ENCODE measurements around the gene NBDY. TPM values are rescaled to one million over a fixed set of nuclear protein-coding genes. Genes with fewer than 3 reads are reported as not detected.
"Not testable (repeated sequence)": the region's sequence is repeated elsewhere in the genome, so short reads cannot be mapped to it uniquely, and the experiment has no call there.

The NBDY gene
- total RNA-seq (10 to 100 TPM; 11.8 to 43.2 TPM), polyA plus RNA-seq (10 to 100 TPM; 20.8 to 24.5 TPM)
- long read RNA-seq, donor 1, transcript NBDY-201 (3 exons, 1,529 nt): major isoform, 70 of 73 reads
- long read RNA-seq, donor 1, partial matches to known transcripts: 0 of 73 reads
- long read RNA-seq, donor 1, other reads (novel, unspliced or antisense): 0 of 73 reads
- long read RNA-seq, donor 2, transcript NBDY-201 (3 exons, 1,529 nt): major isoform, 28 of 28 reads
- long read RNA-seq, donor 2, partial matches to known transcripts: 0 of 28 reads
- long read RNA-seq, donor 2, other reads (novel, unspliced or antisense): 0 of 28 reads
- long read RNA-seq, donor 3, transcript NBDY-201 (3 exons, 1,529 nt): major isoform, 41 of 46 reads
- long read RNA-seq, donor 3, partial matches to known transcripts: 5 of 46 reads
- long read RNA-seq, donor 3, other reads (novel, unspliced or antisense): 0 of 46 reads
- long read RNA-seq, donor 4, transcript NBDY-201 (3 exons, 1,529 nt): major isoform, 33 of 41 reads
- long read RNA-seq, donor 4, partial matches to known transcripts: 8 of 41 reads
- long read RNA-seq, donor 4, other reads (novel, unspliced or antisense): 0 of 41 reads
- long read RNA-seq, donor 5, transcript NBDY-201 (3 exons, 1,529 nt): major isoform, 73 of 85 reads
- long read RNA-seq, donor 5, partial matches to known transcripts: 10 of 85 reads
- long read RNA-seq, donor 5, other reads (novel, unspliced or antisense): 0 of 85 reads

GRCh38 chrX:56729152-56729850 lies at the start of gene NBDY:
Gene NBDY (plus strand): TSS chrX:56729243. CDS start chrX:56729354, 111 bp downstream.
- Histone ChIP-seq H3K27ac (ENCODE audit: low read depth in 1 of 2, low read length in 1 of 2) (peak within 1 kb of the TSS; percentile 47 to 92), H3K9ac (ENCODE audit: insufficient read depth in 1 of 2, low read length in 2 of 2) (peak within 1 kb of the TSS; percentile 31 to 81), H3K4me3 (peak within 1 kb of the TSS; percentile 54), H3K36me3 (ENCODE audit: control insufficient read depth in 4 of 4, insufficient read depth in 4 of 4, low read length in 4 of 4) (peaks cover 0 to 3% (median 0%) of the 10 kb centered on the region in 4 donors), H3K4me1 (ENCODE audit: control insufficient read depth in 5 of 5, insufficient read depth in 5 of 5, low read length in 5 of 5) (no peaks in the 10 kb centered on the region), H3K27me3 (ENCODE audit: control insufficient read depth in 3 of 3, insufficient read depth in 3 of 3, low read length in 2 of 3) (peaks cover 0 to 24% (median 19%) of the 10 kb centered on the region in 3 donors), H3K9me3 (ENCODE audit: control insufficient read depth in 4 of 4, insufficient read depth in 3 of 4, low read length in 3 of 4) (no peaks in the 10 kb centered on the region)
- WGBS, 2 donors: 0 to 12% methylated on average over 23 of the region's 23 CpGs
- ATAC-seq (ENCODE audit: insufficient read depth, low FRiP score) (peak; percentile 76), DNase-seq (peak; percentile 42 to 76 (median 73))
- TF ChIP-seq CTCF (IDR thresholded peaks at IDR 0.05; ENCODE audit: control extremely low read depth, extremely low read depth): no peak

- ATAC-seq (ENCODE audit: insufficient read depth, low FRiP score); H3K9me3 ChIP-seq (ENCODE audit: control insufficient read depth in 4 of 4, insufficient read depth in 3 of 4, low read length in 3 of 4); H3K4me3 ChIP-seq; H3K4me1 ChIP-seq (ENCODE audit: control insufficient read depth in 5 of 5, insufficient read depth in 5 of 5, low read length in 5 of 5); H3K9ac ChIP-seq (ENCODE audit: insufficient read depth in 1 of 2, low read length in 2 of 2); H3K36me3 ChIP-seq (ENCODE audit: control insufficient read depth in 4 of 4, insufficient read depth in 4 of 4, low read length in 4 of 4); DNase-seq; H3K27ac ChIP-seq (ENCODE audit: low read depth in 1 of 2, low read length in 1 of 2): not testable (repeated sequence)
- WGBS, 2 donors: 51 to 82% methylated on average over 4 of the region's 4 CpGs
- peaks cover 0 to 15% (median 10%) of the 10 kb centered on the region in 3 donors for H3K27me3 ChIP-seq (ENCODE audit: control insufficient read depth in 3 of 3, insufficient read depth in 3 of 3, low read length in 2 of 3)
Observed at GRCh38 chrX:56704530-56704929, 24.5 kb upstream of the NBDY start.

- H3K4me1 ChIP-seq (ENCODE audit: control insufficient read depth in 5 of 5, insufficient read depth in 5 of 5, low read length in 5 of 5): no peaks in the 10 kb centered on the region
- WGBS, 2 donors: 0% methylated on average over 1 of the region's 1 CpG
- no peak overlapping the region for H3K27ac ChIP-seq (ENCODE audit: low read depth in 1 of 2, low read length in 1 of 2)
- no peak overlapping the region for H3K4me3 ChIP-seq
- no peaks in the 10 kb centered on the region for H3K36me3 ChIP-seq (ENCODE audit: control insufficient read depth in 4 of 4, insufficient read depth in 4 of 4, low read length in 4 of 4)
- ATAC-seq (ENCODE audit: insufficient read depth, low FRiP score) (no peak), DNase-seq (peak in 2 of 3 donors; percentile 48 to 76)
- H3K27me3 ChIP-seq (ENCODE audit: control insufficient read depth in 3 of 3, insufficient read depth in 3 of 3, low read length in 2 of 3): peaks cover 0 to 32% (median 17%) of the 10 kb centered on the region in 3 donors
- no peak overlapping the region for H3K9ac ChIP-seq (ENCODE audit: insufficient read depth in 1 of 2, low read length in 2 of 2)
- H3K9me3 ChIP-seq (ENCODE audit: control insufficient read depth in 4 of 4, insufficient read depth in 3 of 4, low read length in 3 of 4): no peaks in the 10 kb centered on the region
- peak; percentile 7 for TF ChIP-seq CTCF (IDR thresholded peaks at IDR 0.05; ENCODE audit: control extremely low read depth, extremely low read depth)
Observed at GRCh38 chrX:56726605-56727004, 2.4 kb upstream of the NBDY start.

Data from lung (tissue), 16 donors.